LNCaP clone FGC (cell line): Measurements from ENCODE around the gene CEP131.
A peak's percentile ranks its signal among the peaks of the same experiment; 100 is the strongest.
"Not testable (repeated sequence)": the region's sequence is repeated elsewhere in the genome, so short reads cannot be mapped to it uniquely, and the experiment has no call there.

Source experiments
- DNase-seq: peaks from one replicate; pipeline ENCODE4 v3.0.0-alpha.2; 2011; ENCODE audit warnings: low read depth
- H3K4me3 ChIP-seq: 2 replicates; pipeline ENCODE4 v1.5.1; 2011; ENCODE audit warnings: mild to moderate bottlenecking, low read depth, low read length, control low read depth
- TF ChIP-seq, protein P1 (sequence below): IDR thresholded peaks from 2 replicates; pipeline ENCODE4 v1.5.1; 2012; ENCODE audit warnings: mild to moderate bottlenecking; ENCODE audit not compliant: control insufficient read depth, insufficient read depth; ENCODE audit errors: extremely low read depth

The CEP131 gene

DNA sequence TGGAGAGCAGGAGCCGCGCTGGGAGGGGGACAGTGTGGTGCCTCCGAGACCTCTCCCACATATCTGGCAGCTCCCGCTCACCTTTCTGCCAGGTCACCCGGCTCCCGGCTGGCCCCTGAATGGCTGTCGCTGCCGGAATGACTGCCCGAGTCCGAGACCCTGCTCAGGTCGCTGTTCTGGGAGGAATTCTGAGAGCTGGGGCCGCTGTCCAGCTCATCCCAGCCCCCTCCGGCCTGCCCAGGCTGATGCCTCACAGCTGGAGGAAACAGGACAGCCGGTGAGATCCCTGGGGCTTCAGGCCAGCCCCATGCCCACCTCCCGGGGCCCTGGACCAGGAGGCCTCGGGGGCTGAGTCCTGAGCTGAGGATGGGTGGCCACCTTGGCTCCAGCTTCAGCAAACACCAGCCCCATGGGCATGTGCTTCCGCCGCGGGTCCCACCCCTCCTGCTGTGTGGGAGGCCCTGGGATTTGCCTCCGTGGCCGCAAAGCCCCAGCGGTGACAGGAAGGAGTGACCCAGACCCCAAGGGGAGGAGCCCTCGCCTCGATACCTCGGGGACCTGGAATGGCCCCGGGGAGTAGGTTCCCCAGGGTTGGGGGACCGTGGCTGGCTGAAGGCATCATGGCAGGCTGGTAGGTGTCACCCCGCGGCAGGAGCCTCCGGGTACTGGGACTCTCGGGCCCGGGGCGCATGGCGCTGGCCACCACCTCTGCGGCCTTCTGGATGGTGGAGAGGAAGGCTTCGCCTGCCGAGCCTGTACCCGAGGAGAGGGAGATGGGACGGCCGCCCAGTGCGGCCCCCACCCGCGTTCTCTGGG lies 9.2 kb upstream of the CEP131 start:
- TF ChIP-seq, protein P1, sequence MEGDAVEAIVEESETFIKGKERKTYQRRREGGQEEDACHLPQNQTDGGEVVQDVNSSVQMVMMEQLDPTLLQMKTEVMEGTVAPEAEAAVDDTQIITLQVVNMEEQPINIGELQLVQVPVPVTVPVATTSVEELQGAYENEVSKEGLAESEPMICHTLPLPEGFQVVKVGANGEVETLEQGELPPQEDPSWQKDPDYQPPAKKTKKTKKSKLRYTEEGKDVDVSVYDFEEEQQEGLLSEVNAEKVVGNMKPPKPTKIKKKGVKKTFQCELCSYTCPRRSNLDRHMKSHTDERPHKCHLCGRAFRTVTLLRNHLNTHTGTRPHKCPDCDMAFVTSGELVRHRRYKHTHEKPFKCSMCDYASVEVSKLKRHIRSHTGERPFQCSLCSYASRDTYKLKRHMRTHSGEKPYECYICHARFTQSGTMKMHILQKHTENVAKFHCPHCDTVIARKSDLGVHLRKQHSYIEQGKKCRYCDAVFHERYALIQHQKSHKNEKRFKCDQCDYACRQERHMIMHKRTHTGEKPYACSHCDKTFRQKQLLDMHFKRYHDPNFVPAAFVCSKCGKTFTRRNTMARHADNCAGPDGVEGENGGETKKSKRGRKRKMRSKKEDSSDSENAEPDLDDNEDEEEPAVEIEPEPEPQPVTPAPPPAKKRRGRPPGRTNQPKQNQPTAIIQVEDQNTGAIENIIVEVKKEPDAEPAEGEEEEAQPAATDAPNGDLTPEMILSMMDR: no peak
- DNase-seq: no peak
- no peak overlapping the region for H3K4me3 ChIP-seq

DNA sequence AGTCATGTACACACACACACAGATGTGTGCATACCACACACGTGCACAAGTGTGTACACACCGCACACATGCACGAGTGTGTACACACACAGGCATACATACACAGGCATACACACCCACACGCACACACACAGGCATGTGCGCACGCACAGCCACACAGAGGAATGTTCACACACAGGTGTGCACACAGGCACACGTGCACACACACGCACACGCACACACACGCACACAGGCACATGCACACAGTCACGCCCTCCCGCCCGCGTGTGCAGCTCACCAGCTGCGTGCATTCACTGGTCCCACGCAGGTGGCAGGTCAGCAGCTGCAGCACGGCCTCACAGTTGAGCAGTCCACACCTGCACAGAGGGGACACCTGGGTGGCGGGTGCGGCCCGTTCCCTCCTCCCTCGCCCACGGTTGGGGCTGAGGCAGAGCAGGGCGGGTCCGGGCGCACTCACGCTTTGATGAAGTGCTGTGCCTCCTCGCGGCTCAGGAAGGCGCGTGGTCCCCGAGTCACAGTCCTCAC lies 8.4 kb upstream of the CEP131 start:
- DNase-seq: no peak
- TF ChIP-seq, protein P1: no peak
- H3K4me3 ChIP-seq: no peak overlapping the region

DNA sequence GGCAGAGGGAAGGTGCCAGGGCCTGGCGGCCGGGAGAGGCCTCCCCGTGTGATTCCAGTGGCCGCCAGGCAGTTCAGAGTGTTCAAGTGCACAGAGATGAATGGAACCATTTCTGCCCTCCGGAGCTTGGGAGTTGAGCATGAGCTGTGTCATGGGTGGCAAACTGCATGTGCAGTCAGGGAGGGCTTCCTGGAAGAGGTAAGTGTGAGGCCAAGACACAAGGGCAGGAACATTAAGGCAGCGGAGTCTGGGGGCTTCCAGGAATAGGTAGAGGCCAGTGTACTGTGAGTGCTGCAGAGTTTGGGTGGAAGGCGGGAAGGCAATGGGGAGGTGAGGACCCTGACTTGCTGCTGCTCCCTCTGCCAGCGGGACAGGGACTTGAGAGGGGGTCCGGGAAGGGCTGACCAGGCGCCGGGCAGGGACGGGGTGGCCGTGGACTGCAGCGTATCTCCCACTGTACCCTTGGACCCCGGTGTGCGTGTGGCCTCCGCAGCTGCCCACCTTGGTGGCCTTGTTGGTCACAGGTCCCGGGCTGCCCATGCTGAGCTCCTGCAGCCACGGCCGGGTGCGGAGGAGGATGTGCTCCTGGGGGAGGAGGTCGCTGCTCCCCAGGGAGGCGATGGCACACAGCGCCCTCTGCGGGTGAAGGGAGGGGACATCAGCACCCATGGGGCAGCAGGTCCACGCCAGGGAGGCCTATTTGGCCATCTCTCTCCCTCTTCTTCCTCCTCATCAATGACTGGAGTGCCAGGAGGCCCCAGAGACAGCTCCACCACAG lies 7.5 kb upstream of the CEP131 start:
- TF ChIP-seq, protein P1: peak; percentile 38
- H3K4me3 ChIP-seq: no peak overlapping the region
- DNase-seq: no peak

DNA sequence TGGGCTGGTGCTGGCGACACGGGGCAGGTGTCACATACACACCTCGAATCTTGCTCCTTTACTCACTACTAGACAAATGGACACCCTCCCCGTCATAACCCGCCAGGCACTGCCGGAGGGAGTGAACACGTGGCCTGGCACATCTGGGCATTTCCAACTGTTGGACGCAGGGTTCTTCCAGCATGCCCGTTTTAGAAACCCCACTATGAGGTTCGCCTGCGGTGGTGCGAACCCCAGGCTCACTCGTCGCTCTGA lies 6.8 kb upstream of the CEP131 start:
- TF ChIP-seq, protein P1: no peak
- no peak for DNase-seq
- no peak overlapping the region for H3K4me3 ChIP-seq

DNA sequence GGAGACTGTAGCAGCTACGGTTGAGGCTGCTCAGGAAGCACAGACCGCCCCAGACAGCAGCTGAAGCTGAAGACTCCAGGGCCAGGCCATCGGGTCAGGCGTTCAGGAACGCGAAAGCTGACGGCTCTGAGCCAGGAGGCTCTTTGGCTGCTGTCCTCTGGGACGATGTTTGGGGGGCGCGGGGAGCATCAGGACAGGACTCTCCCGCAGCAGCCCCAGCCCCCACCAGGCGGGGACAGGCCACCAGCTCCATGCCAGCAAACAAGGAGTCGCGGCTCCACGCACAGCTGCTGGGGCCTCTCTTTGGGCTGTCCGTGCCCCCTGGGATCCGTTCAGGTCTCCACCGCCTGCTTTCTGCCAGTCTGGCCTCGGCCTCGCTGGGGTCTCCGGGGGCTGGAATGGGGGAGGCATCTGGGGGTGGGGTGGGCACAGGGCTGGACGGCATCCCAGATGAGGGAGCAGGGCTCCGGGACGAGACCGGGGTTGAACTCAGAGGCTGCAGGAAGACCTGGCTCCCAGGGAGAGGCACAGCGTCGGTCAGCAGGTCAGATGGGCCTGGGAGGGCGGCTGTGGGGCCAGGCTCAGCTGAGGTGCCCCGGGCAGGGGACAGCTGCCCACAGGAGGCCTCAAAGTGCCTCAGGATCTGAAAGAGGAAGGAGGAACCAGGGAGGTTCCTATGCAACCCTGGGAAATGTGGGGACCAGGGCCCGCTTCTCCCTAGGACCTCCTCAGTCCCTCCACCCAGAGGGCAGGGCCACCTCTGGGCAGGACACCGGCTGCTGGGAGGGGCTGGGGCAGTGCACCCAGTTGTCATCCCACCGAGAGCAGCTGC lies 6.3 kb upstream of the CEP131 start:
- H3K4me3 ChIP-seq: no peak overlapping the region
- TF ChIP-seq, protein P1: no peak
- DNase-seq: no peak

DNA sequence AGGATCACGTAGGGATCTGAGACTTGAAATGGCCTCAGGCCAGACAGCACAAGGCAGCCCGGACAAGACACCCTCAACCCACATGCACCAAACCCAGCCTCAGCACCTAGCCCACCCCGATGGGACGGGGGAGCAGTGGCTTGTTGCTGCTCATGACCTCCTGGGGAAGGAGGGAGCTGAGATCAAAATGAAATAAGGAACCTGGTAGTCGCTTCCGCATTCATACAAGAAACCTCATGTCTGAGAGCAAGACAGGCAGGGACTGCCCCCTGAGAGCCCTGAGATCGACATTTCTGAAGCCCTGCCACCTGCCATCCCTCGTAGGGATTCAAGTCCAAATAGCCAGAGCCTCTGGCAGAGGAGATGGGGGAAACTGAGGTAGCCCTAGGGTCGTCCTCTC lies 5.7 kb upstream of the CEP131 start:
- TF ChIP-seq, protein P1: no peak
- no peak overlapping the region for H3K4me3 ChIP-seq
- no peak for DNase-seq

DNA sequence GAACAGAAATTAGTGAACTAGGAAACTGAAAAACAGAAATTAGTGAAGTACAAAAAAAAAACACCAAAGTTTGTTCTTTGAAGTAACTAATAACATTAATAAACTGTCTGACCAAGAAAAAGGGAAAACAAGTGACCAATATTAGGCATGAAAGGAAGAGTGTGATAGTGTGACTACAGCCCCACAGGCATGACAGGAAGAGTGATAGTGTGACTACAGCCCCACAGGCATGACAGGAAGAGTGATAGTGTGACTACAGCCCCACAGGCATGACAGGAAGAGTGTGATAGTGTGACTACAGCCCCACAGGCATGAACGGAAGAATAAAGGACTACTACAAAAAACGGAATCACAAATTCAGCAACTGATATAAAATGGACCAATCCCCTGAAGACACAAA lies 4.9 kb upstream of the CEP131 start:
- not testable (repeated sequence) for DNase-seq, H3K4me3 ChIP-seq
